HepG2 (cell line): ENCODE results near the gene TFAP2E. TPM values are rescaled to one million over a fixed set of nuclear protein-coding genes. Genes with fewer than 3 reads are reported as not detected.

Source experiments
- ATAC-seq: fragments of 200-7000 bp; cut with Tn5 transposase; 3 replicates; pipeline ENCODE4 v1.9.1; 2020; ENCODE audit warnings: mild to moderate bottlenecking, moderate library complexity
- BruUV-seq: library from RNA; stranded (reverse); fragments of 400-500 nt; replicated peaks from 2 replicates; lab custom pipeline; 2021; lab: Mats Ljungman, UMichigan
- CTCF ChIA-PET: fragments of 300-600 bp; formaldehyde crosslinking; extraction: SDS; loops from one replicate; lab custom pipeline; 2021; ENCODE audit warnings: low total read pairs, inconsistent platforms, low intra/inter-chr PET ratio; lab: Yijun Ruan, JAX
- POLR2A ChIA-PET: fragments of 350-600 bp; sonication (Branson Sonifier 250); formaldehyde crosslinking; loops from one replicate; lab custom pipeline; 2020; ENCODE audit warnings: antibody characterized with exemption, inconsistent platforms; lab: Yijun Ruan, JAX
- DNase-seq: peaks from one replicate; pipeline ENCODE4 v3.0.0-alpha.2; 2015; ENCODE audit warnings: low spot score
- FAIRE-seq: peaks from 3 replicates; lab custom pipeline; 2011; peaks lifted over from hg19 to GRCh38; lab: Jason Lieb, UNC
- H2AFZ ChIP-seq: one replicate; pipeline ENCODE4 v1.6.1; 2011; ENCODE audit warnings: low read length, inconsistent platforms
- H3K27ac ChIP-seq: fragments of 300-600 bp; 3 replicates; pipeline ENCODE4 v1.8.0; 2011; ENCODE audit warnings: mixed run types, mild to moderate bottlenecking, mixed read lengths, low read length, inconsistent platforms; ENCODE audit not compliant: insufficient read depth; ENCODE audit errors: extremely low read length
- H3K27me3 ChIP-seq, 2 experiments: fragments of 200-600 bp in 1 of 2; 2 replicates in 1 of 2; 3 replicates in 1 of 2; pipeline versions ENCODE4 v1.6.0 to v1.8.0; 2011; ENCODE audit warnings: low read length in 2 of 2, mild to moderate bottlenecking in 2 of 2, moderate library complexity in 2 of 2, inconsistent platforms in 1 of 2; ENCODE audit not compliant: insufficient read depth in 2 of 2, control insufficient read depth in 1 of 2
- H3K36me3 ChIP-seq, 2 experiments: fragments of 200-600 bp in 1 of 2; replicated peaks in 1 of 2; 2 replicates in 1 of 2; 3 replicates in 1 of 2; pipeline versions ENCODE4 v1.5.1 to v1.8.0; 2011; ENCODE audit warnings: low read length in 2 of 2, inconsistent platforms in 1 of 2; ENCODE audit not compliant: insufficient read depth in 2 of 2, control insufficient read depth in 1 of 2
- H3K4me1 ChIP-seq: 2 replicates; pipeline ENCODE4 v1.5.1; 2012; ENCODE audit warnings: low read length, inconsistent platforms; ENCODE audit not compliant: insufficient read depth
- H3K4me2 ChIP-seq: 2 replicates; pipeline ENCODE4 v1.6.0; 2011; ENCODE audit warnings: low read depth, low read length, inconsistent platforms
- H3K4me3 ChIP-seq, 3 experiments: fragments of 200-600 bp in 1 of 3; sonication (generic), shearing (Covaris generic) in 1 of 3; replicated peaks in 1 of 3; 2 replicates each; pipeline ENCODE4 v1.5.1; 2011 to 2016; ENCODE audit warnings: low read length in 3 of 3, inconsistent platforms in 2 of 3, low read depth in 2 of 3, mild to moderate bottlenecking in 2 of 3, control low read depth in 1 of 3, mixed read lengths in 1 of 3; ENCODE audit not compliant: insufficient read depth in 1 of 3
- H3K79me2 ChIP-seq: one replicate; pipeline ENCODE4 v1.6.1; 2011; ENCODE audit warnings: low read length, inconsistent platforms; ENCODE audit not compliant: insufficient read depth
- H3K9ac ChIP-seq: 2 replicates; pipeline ENCODE4 v1.6.0; 2011; ENCODE audit warnings: mild to moderate bottlenecking, low read depth, low read length, inconsistent platforms; ENCODE audit not compliant: insufficient read depth
- H3K9me3 ChIP-seq: 2 replicates; pipeline ENCODE4 v1.5.1; 2012; ENCODE audit warnings: mild to moderate bottlenecking, low read length
- H4K20me1 ChIP-seq: 2 replicates; pipeline ENCODE4 v1.6.0; 2011; ENCODE audit warnings: inconsistent platforms, mild to moderate bottlenecking, low read length, moderate library complexity; ENCODE audit not compliant: insufficient read depth
- CHCHD3 ChIP-seq: sonication (generic); formaldehyde crosslinking; IDR thresholded peaks from 2 replicates; pipeline ENCODE4 v1.8.0; 2022; ENCODE audit warnings: mild to moderate bottlenecking, missing genetic modification reagents, moderate library complexity
- ELF1 ChIP-seq: sonication (generic); formaldehyde crosslinking; IDR thresholded peaks from 2 replicates; pipeline ENCODE4 v1.4.0; 2020; ENCODE audit warnings: missing genetic modification reagents
- HDAC6 ChIP-seq: fragments of 200-600 bp; sonication (generic); IDR thresholded peaks from 2 replicates; pipeline ENCODE4 v1.7.0; 2017; ENCODE audit warnings: mild to moderate bottlenecking, antibody characterized with exemption, low read length, low read depth
- HNF4A ChIP-seq: sonication (generic); formaldehyde crosslinking; IDR thresholded peaks from 2 replicates; pipeline ENCODE4 v1.4.0; 2020; ENCODE audit warnings: missing genetic modification reagents
- MEF2D ChIP-seq: sonication (generic); formaldehyde crosslinking; IDR thresholded peaks from 2 replicates; pipeline ENCODE4 v1.5.1; 2020; ENCODE audit warnings: mild to moderate bottlenecking, missing genetic modification reagents
- POGZ ChIP-seq: sonication (generic); formaldehyde crosslinking; IDR thresholded peaks from 2 replicates; pipeline ENCODE4 v1.4.0; 2020; ENCODE audit warnings: mild to moderate bottlenecking, missing genetic modification reagents
- RAD21 ChIP-seq: fragments of 450-650 bp; formaldehyde crosslinking; IDR thresholded peaks from 2 replicates; pipeline ENCODE4 v1.5.0; 2020; ENCODE audit warnings: mild to moderate bottlenecking
- RNF219 ChIP-seq: sonication (generic); formaldehyde crosslinking; IDR thresholded peaks from 2 replicates; pipeline ENCODE4 v1.5.0; 2020; ENCODE audit warnings: mild to moderate bottlenecking, missing genetic modification reagents
- SALL1 ChIP-seq: sonication (generic); formaldehyde crosslinking; IDR thresholded peaks from 2 replicates; pipeline ENCODE4 v1.8.0; 2022; ENCODE audit warnings: mild to moderate bottlenecking, missing genetic modification reagents
- SP140L ChIP-seq: sonication (generic); formaldehyde crosslinking; IDR thresholded peaks from 2 replicates; pipeline ENCODE4 v1.4.0; 2020; ENCODE audit warnings: missing genetic modification reagents, borderline replicate concordance
- TBP ChIP-seq: sonication (generic); formaldehyde crosslinking; IDR thresholded peaks from 2 replicates; pipeline ENCODE4 v1.5.0; 2020; ENCODE audit warnings: missing genetic modification reagents
- ZNF20 ChIP-seq: sonication (generic); formaldehyde crosslinking; IDR thresholded peaks from 2 replicates; pipeline ENCODE4 v1.4.0; 2020; ENCODE audit warnings: mild to moderate bottlenecking, moderate library complexity, missing genetic modification reagents
- ZNF569 ChIP-seq: sonication (generic); formaldehyde crosslinking; IDR thresholded peaks from 2 replicates; pipeline ENCODE4 v1.5.0; 2020; ENCODE audit warnings: mild to moderate bottlenecking, missing genetic modification reagents, moderate library complexity, borderline replicate concordance
- ZNF619 ChIP-seq: sonication (generic); formaldehyde crosslinking; IDR thresholded peaks from 2 replicates; pipeline ENCODE4 v1.4.0; 2020; ENCODE audit warnings: mild to moderate bottlenecking, missing genetic modification reagents
- ZNF629 ChIP-seq: sonication (generic); formaldehyde crosslinking; conservative IDR thresholded peaks from 2 replicates; pipeline ENCODE4 v1.5.0; 2020; ENCODE audit warnings: missing genetic modification reagents
- ZNF678 ChIP-seq: sonication (generic); formaldehyde crosslinking; IDR thresholded peaks from 2 replicates; pipeline ENCODE4 v1.4.0; 2020; ENCODE audit warnings: mild to moderate bottlenecking, missing genetic modification reagents
- ZNF777 ChIP-seq: sonication (generic); formaldehyde crosslinking; IDR thresholded peaks from 2 replicates; pipeline ENCODE4 v1.4.0; 2020; ENCODE audit warnings: missing genetic modification reagents
- ZNF784 ChIP-seq: sonication (generic); formaldehyde crosslinking; IDR thresholded peaks from 2 replicates; pipeline ENCODE4 v1.5.1; 2020; ENCODE audit warnings: missing genetic modification reagents, mild to moderate bottlenecking, borderline replicate concordance
- ZNF841 ChIP-seq: sonication (generic); formaldehyde crosslinking; IDR thresholded peaks from 2 replicates; pipeline ENCODE4 v1.8.1; 2023; ENCODE audit warnings: missing genetic modification reagents, borderline replicate concordance
- WGBS: methylation state at CpG from one replicate; pipeline ENCODE4 v1.1.6; 2017; ENCODE audit warnings: low lambda C conversion rate; 5-methylcytosine and 5-hydroxymethylcytosine counted together
- in situ Hi-C: cut with HindIII; loops from 2 replicates; pipeline ENCODE4 v1.10.0; 2017; ENCODE audit warnings: low pct_unique_long_range_greater_than_20kb; ENCODE audit not compliant: extremely low pct_ligation_motif_present
- intact Hi-C: fragments of 100-400 bp; cut with micrococcal nuclease; formaldehyde crosslinking; loops from one replicate; pipeline ENCODE4 v1.10.0; 2022; ENCODE audit not compliant: unreplicated experiment
- polyA plus RNA-seq, 8 experiments: library from polyadenylated mRNA; depleted of rRNA in 3 of 8; stranded (reverse) in 7 of 8; unstranded in 1 of 8; fragments of >200 nt; fragmentation: Illumina TruSeq in 4 of 8; extraction: Trizol in 4 of 8; gene quantifications; 2 replicates each; pipeline versions ENCODE4 v1.2.1 to v1.2.3, GENCODE V29; 2011 to 2016; ENCODE audit warnings: low read depth in 4 of 8, missing spikeins in 1 of 8, mixed read lengths in 1 of 8; ENCODE audit not compliant: insufficient read depth in 1 of 8
- total RNA-seq, 5 experiments: library from RNA; depleted of rRNA; stranded (reverse); fragments of >200 nt; fragmentation: Illumina TruSeq; extraction: Trizol; gene quantifications; 2 replicates each; pipeline ENCODE4 v1.2.3, GENCODE V29; 2016; ENCODE audit warnings: low read depth in 1 of 5

TFAP2E gene
- total and polyA plus RNA-seq, 2 of the 13 experiments (the other 11 are each of a cell fraction or from before 2014, with no cell fraction given), result 0.31 to 0.41 TPM

- Histone ChIP-seq H3K4me3 (no peak overlapping the region), H3K9ac (no peak overlapping the region), H3K9me3 (no peaks in the 10 kb centered on the region), H3K36me3 (peaks cover 2 to 18% of the 10 kb centered on the region in 2 experiments; a peak in 2 of 5 replicates), H3K4me1 (peaks cover 32% of the 10 kb centered on the region), H4K20me1 (peaks cover 14% of the 10 kb centered on the region), H3K27ac (no peak overlapping the region), H2AFZ (no peak overlapping the region), H3K4me2 (no peak overlapping the region), H3K27me3 (no peaks in the 10 kb centered on the region), H3K79me2 (peaks cover 13% of the 10 kb centered on the region)
- ATAC-seq (no peak), FAIRE-seq (no peak), DNase-seq (no peak)
- in situ Hi-C loops, result loop anchor here (10.0 kb wide), 1 partner anchor 365 kb away; the partner anchor contains the start of gene SFPQ
- CTCF ChIA-PET, result no interaction called here
- POLR2A ChIA-PET, result no interaction called here
- BruUV-seq, result no TSS peak
- no peak for TF ChIP-seq CHCHD3
- no peak for TF ChIP-seq ZNF569 (CRISPR knock-in tag)
- TF ChIP-seq ZNF784 (CRISPR knock-in tag), result no peak
- no peak for TF ChIP-seq ELF1 (CRISPR knock-in tag)
- no peak for TF ChIP-seq RNF219 (CRISPR knock-in tag)
- TF ChIP-seq ZNF619 (CRISPR knock-in tag), result no peak
- TF ChIP-seq SALL1 (CRISPR knock-in tag), result no peak
- no peak for TF ChIP-seq ZNF777 (CRISPR knock-in tag)
- no peak for TF ChIP-seq ZNF841 (CRISPR knock-in tag)
- TF ChIP-seq POGZ, result no peak
- no peak for TF ChIP-seq RAD21 (CRISPR knock-in tag)
- no peak for TF ChIP-seq ZNF20 (CRISPR knock-in tag)
- no peak for TF ChIP-seq ZNF678 (CRISPR knock-in tag)
- TF ChIP-seq TBP (CRISPR knock-in tag), result no peak
- no peak for TF ChIP-seq HNF4A (CRISPR knock-in tag)
- no peak for TF ChIP-seq SP140L (CRISPR knock-in tag)
- no peak for TF ChIP-seq ZNF629
- no peak for TF ChIP-seq HDAC6
- no peak for TF ChIP-seq MEF2D (CRISPR knock-in tag)
- intact Hi-C loops, result no loop called here
- WGBS, result 92% methylated on average over 7 of the region's 7 CpGs
Observed at GRCh38 chr1:35559317-35559944, 13.7 kb upstream of the TFAP2E start.
